ENCODE results near the gene HCFC1. TPM values are rescaled to one million over a fixed set of nuclear protein-coding genes. Genes with fewer than 3 reads are reported as not detected.
A peak's percentile ranks its signal among the peaks of the same experiment; 100 is the strongest.

HCFC1 gene
- total and polyA plus RNA-seq, 9 of the 15 experiments (the other 6 are each of a cell fraction or from before 2014, with no cell fraction given), result 2.8 to 133 (median 17.1) TPM

- TF ChIP-seq, protein P1, sequence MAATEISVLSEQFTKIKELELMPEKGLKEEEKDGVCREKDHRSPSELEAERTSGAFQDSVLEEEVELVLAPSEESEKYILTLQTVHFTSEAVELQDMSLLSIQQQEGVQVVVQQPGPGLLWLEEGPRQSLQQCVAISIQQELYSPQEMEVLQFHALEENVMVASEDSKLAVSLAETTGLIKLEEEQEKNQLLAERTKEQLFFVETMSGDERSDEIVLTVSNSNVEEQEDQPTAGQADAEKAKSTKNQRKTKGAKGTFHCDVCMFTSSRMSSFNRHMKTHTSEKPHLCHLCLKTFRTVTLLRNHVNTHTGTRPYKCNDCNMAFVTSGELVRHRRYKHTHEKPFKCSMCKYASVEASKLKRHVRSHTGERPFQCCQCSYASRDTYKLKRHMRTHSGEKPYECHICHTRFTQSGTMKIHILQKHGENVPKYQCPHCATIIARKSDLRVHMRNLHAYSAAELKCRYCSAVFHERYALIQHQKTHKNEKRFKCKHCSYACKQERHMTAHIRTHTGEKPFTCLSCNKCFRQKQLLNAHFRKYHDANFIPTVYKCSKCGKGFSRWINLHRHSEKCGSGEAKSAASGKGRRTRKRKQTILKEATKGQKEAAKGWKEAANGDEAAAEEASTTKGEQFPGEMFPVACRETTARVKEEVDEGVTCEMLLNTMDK (IDR thresholded peaks at IDR 0.05; ENCODE audit: borderline replicate concordance, insufficient read depth, low read depth, low read length, poor library complexity, severe bottlenecking), result peak; percentile 45
- TF ChIP-seq NR2C2 (CRISPR knock-in tag; IDR thresholded peaks at IDR 0.05) (no peak), NR2C2 (tag; IDR thresholded peaks at IDR 0.05) (peak; percentile 62), POLR2G (IDR thresholded peaks at IDR 0.05; ENCODE audit: low read depth, low read length) (peak; percentile 79), FOXK1 (CRISPR knock-in tag; IDR thresholded peaks at IDR 0.05; ENCODE audit: borderline replicate concordance) (0 out of 2 replicates have a peak, but pooled peaks have one; percentile 27), YY1 (IDR thresholded peaks at IDR 0.05; ENCODE audit: borderline replicate concordance in 1 of 3, control insufficient read depth in 1 of 3, extremely low read depth in 1 of 3, insufficient read depth in 3 of 3, insufficient read length in 1 of 3, insufficient replicate concordance in 2 of 3, low read depth in 1 of 3, low read length in 2 of 3) (peak; percentile 76 to 97 (median 94)), ZNF592 (IDR thresholded peaks at IDR 0.05) (0 out of 2 replicates have a peak, but pooled peaks have one; percentile 22), EP400 (IDR thresholded peaks at IDR 0.05) (peak; percentile 15; the same call in 1 of the 2 replicates), CXXC5 (CRISPR knock-in tag; IDR thresholded peaks at IDR 0.05) (peak; percentile 80), RBM14 (IDR thresholded peaks at IDR 0.05; ENCODE audit: borderline replicate concordance, insufficient read depth, low read depth, low read length) (no peak), GABPB2 (CRISPR knock-in tag; conservative IDR thresholded peaks at IDR 0.05) (no peak), ERF (CRISPR knock-in tag; IDR thresholded peaks at IDR 0.05) (0 out of 2 replicates have a peak, but pooled peaks have one; percentile 53), SMAD4 (CRISPR knock-in tag; conservative IDR thresholded peaks at IDR 0.05) (peak; percentile 64; the same call in 1 of the 2 replicates), RAD21 (CRISPR knock-in tag; conservative IDR thresholded peaks at IDR 0.05 in 1 of 2, IDR thresholded peaks at IDR 0.05 in 1 of 2) (peak in 1 of 2 experiments; percentile 30; a peak in 2 of 4 replicates), ZBTB17 (CRISPR knock-in tag; IDR thresholded peaks at IDR 0.05) (no peak), GABPB1 (CRISPR knock-in tag; IDR thresholded peaks at IDR 0.05) (0 out of 2 replicates have a peak, but pooled peaks have one; percentile 21), PHF8 (IDR thresholded peaks at IDR 0.05; ENCODE audit: borderline replicate concordance, low read length) (peak; percentile 67; the same call in 1 of the 2 replicates)
Measured at GRCh38 chrX:154019633-154020528, 48.3 kb upstream of the HCFC1 start, which contains the start of gene IRAK1 (continued).
